ENCODE measurements around the gene SF3B2. TPM values are rescaled to one million over a fixed set of nuclear protein-coding genes. Genes with fewer than 3 reads are reported as not detected.

SF3B2 gene
- total RNA-seq, 1 donor from 2014 or later = 181 TPM

GRCh38 chr11:66100272-66101065 is 48.3 kb downstream of the SF3B2 start:
- Histone ChIP-seq H3K4me3 (ENCODE audit: low read depth, low read length) (no peak overlapping the region), H3K36me3 (ENCODE audit: control insufficient read depth, insufficient read depth, low read length) (no peaks in the 10 kb centered on the region), H3K27me3 (ENCODE audit: control insufficient read depth, insufficient read depth, low read length) (no peaks in the 10 kb centered on the region)
- no peak for TF ChIP-seq CTCF (IDR thresholded peaks at IDR 0.05; ENCODE audit: insufficient read depth, low read length, poor library complexity, severe bottlenecking)
- peak; percentile 48 for DNase-seq (ENCODE audit: low read depth)

- TF ChIP-seq CTCF (IDR thresholded peaks at IDR 0.05; ENCODE audit: insufficient read depth, low read length, poor library complexity, severe bottlenecking) = no peak
Measured at GRCh38 chr11:66101066-66101464, 48.9 kb downstream of the SF3B2 start.

GRCh38 chr11:66104057-66104638 is 52.0 kb downstream of the SF3B2 start:
- DNase-seq (ENCODE audit: low read depth) = no peak
- TF ChIP-seq CTCF (IDR thresholded peaks at IDR 0.05; ENCODE audit: insufficient read depth, low read length, poor library complexity, severe bottlenecking) = no peak
- Histone ChIP-seq H3K4me3 (ENCODE audit: low read depth, low read length) (no peak overlapping the region), H3K36me3 (ENCODE audit: control insufficient read depth, insufficient read depth, low read length) (no peaks in the 10 kb centered on the region), H3K27me3 (ENCODE audit: control insufficient read depth, insufficient read depth, low read length) (no peaks in the 10 kb centered on the region)

More at GRCh38 chr11:66101066-66101464, 48.9 kb downstream of the SF3B2 start:
- H3K27me3 ChIP-seq (ENCODE audit: control insufficient read depth, insufficient read depth, low read length) = no peaks in the 10 kb centered on the region
- no peak for DNase-seq (ENCODE audit: low read depth)
- no peak overlapping the region for H3K4me3 ChIP-seq (ENCODE audit: low read depth, low read length)
- H3K36me3 ChIP-seq (ENCODE audit: control insufficient read depth, insufficient read depth, low read length) = no peaks in the 10 kb centered on the region

GRCh38 chr11:66106786-66107599 is 54.8 kb downstream of the SF3B2 start:
- DNase-seq (ENCODE audit: low read depth) = no peak
- no peak overlapping the region for H3K4me3 ChIP-seq (ENCODE audit: low read depth, low read length)
- no peak for TF ChIP-seq CTCF (IDR thresholded peaks at IDR 0.05; ENCODE audit: insufficient read depth, low read length, poor library complexity, severe bottlenecking)

GRCh38 chr11:66107600-66108510 is 55.7 kb downstream of the SF3B2 start:
- no peak overlapping the region for H3K4me3 ChIP-seq (ENCODE audit: low read depth, low read length)
- DNase-seq (ENCODE audit: low read depth) = no peak
- TF ChIP-seq CTCF (IDR thresholded peaks at IDR 0.05; ENCODE audit: insufficient read depth, low read length, poor library complexity, severe bottlenecking) = no peak
- no peaks in the 10 kb centered on the region for H3K36me3 ChIP-seq (ENCODE audit: control insufficient read depth, insufficient read depth, low read length)
- no peaks in the 10 kb centered on the region for H3K27me3 ChIP-seq (ENCODE audit: control insufficient read depth, insufficient read depth, low read length)

More at GRCh38 chr11:66106786-66107599, 54.8 kb downstream of the SF3B2 start:
- Histone ChIP-seq H3K36me3 (ENCODE audit: control insufficient read depth, insufficient read depth, low read length) (no peaks in the 10 kb centered on the region), H3K27me3 (ENCODE audit: control insufficient read depth, insufficient read depth, low read length) (no peaks in the 10 kb centered on the region)

Measured in kidney epithelial cell (primary cell).